Mesenchymal stem cell (in vitro differentiated cells and primary cell): ENCODE measurements around the gene ACAP3.

Experiments used
- DNase-seq: peaks from one replicate; pipeline ENCODE4 v3.0.0-alpha.2; 2013
- H2AFZ ChIP-seq: one replicate; pipeline ENCODE4 v1.6.1; 2013; ENCODE audit warnings: low read depth, mild to moderate bottlenecking, control low read depth, inconsistent platforms, low read length, moderate library complexity
- H2AK5ac ChIP-seq: 2 replicates; pipeline ENCODE4 v1.6.1; 2013; ENCODE audit warnings: low read length, moderate library complexity, mild to moderate bottlenecking, inconsistent platforms; ENCODE audit not compliant: severe bottlenecking
- H2BK120ac ChIP-seq: one replicate; pipeline ENCODE4 v1.6.1; 2013; ENCODE audit warnings: low read depth, mild to moderate bottlenecking, inconsistent platforms, low read length, moderate library complexity
- H2BK12ac ChIP-seq, 2 experiments: one replicate each; pipeline ENCODE4 v1.6.1; 2013; ENCODE audit warnings: inconsistent platforms in 2 of 2, low read length in 2 of 2, mild to moderate bottlenecking in 2 of 2, moderate library complexity in 2 of 2, control low read depth in 1 of 2
- H2BK15ac ChIP-seq: one replicate; pipeline ENCODE4 v1.6.1; 2013; ENCODE audit warnings: mild to moderate bottlenecking, low read depth, inconsistent platforms; ENCODE audit not compliant: poor library complexity, severe bottlenecking
- H2BK5ac ChIP-seq: 2 replicates; pipeline ENCODE4 v1.6.1; 2013; ENCODE audit warnings: low read depth, mild to moderate bottlenecking, low read length, control low read depth, inconsistent platforms; ENCODE audit not compliant: poor library complexity, severe bottlenecking
- H3K14ac ChIP-seq, 2 experiments: one replicate each; pipeline ENCODE4 v1.6.1; 2013; ENCODE audit warnings: inconsistent platforms in 2 of 2, low read length in 2 of 2, control low read depth in 1 of 2, mild to moderate bottlenecking in 1 of 2, moderate library complexity in 1 of 2
- H3K18ac ChIP-seq, 2 experiments: one replicate each; pipeline ENCODE4 v1.6.1; 2013; ENCODE audit warnings: inconsistent platforms in 2 of 2, low read length in 2 of 2, control low read depth in 1 of 2, low read depth in 1 of 2, mild to moderate bottlenecking in 1 of 2
- H3K23ac ChIP-seq, 2 experiments: one replicate each; pipeline ENCODE4 v1.6.1; 2013; ENCODE audit warnings: inconsistent platforms in 2 of 2, low read length in 2 of 2, mild to moderate bottlenecking in 2 of 2, moderate library complexity in 2 of 2, control low read depth in 1 of 2
- H3K27ac ChIP-seq: 2 replicates; pipeline ENCODE4 v1.5.1; 2013; ENCODE audit warnings: mild to moderate bottlenecking, moderate library complexity, low read length, control low read depth, inconsistent platforms; ENCODE audit not compliant: poor library complexity, severe bottlenecking
- H3K27me3 ChIP-seq, 2 experiments: 2 replicates each; pipeline versions ENCODE4 v1.6.1 to v1.7.0; 2013; ENCODE audit warnings: low read length in 2 of 2, mild to moderate bottlenecking in 2 of 2, moderate library complexity in 2 of 2, control low read depth in 1 of 2, inconsistent platforms in 1 of 2; ENCODE audit not compliant: control insufficient read depth in 1 of 2, insufficient read depth in 1 of 2
- H3K36me3 ChIP-seq, 2 experiments: 2 replicates each; pipeline versions ENCODE4 v1.6.1 to v1.7.0; 2013; ENCODE audit warnings: low read length in 2 of 2, control low read depth in 1 of 2, inconsistent platforms in 1 of 2, low read depth in 1 of 2, mild to moderate bottlenecking in 1 of 2; ENCODE audit not compliant: insufficient read depth in 2 of 2, control insufficient read depth in 1 of 2
- H3K4ac ChIP-seq, 2 experiments: one replicate each; pipeline ENCODE4 v1.6.1; 2013; ENCODE audit warnings: inconsistent platforms in 2 of 2, low read length in 2 of 2, mild to moderate bottlenecking in 2 of 2, moderate library complexity in 2 of 2, control low read depth in 1 of 2, low read depth in 1 of 2
- H3K4me1 ChIP-seq: 2 replicates; pipeline ENCODE4 v1.6.1; 2013; ENCODE audit warnings: low read depth, low read length, control low read depth; ENCODE audit not compliant: control insufficient read depth, insufficient read depth
- H3K4me2 ChIP-seq: 2 replicates; pipeline ENCODE4 v1.6.1; 2013; ENCODE audit warnings: low read length, mild to moderate bottlenecking, inconsistent platforms; ENCODE audit not compliant: poor library complexity, severe bottlenecking
- H3K4me3 ChIP-seq, 2 experiments: 2 replicates each; pipeline versions ENCODE4 v1.5.1 to v1.7.0; 2013; ENCODE audit warnings: low read length in 2 of 2, mild to moderate bottlenecking in 2 of 2, control low read depth in 1 of 2, low read depth in 1 of 2; ENCODE audit not compliant: insufficient read depth in 1 of 2
- H3K79me1 ChIP-seq: replicated peaks from 2 replicates; pipeline ENCODE4 v1.6.1; 2013; ENCODE audit warnings: mild to moderate bottlenecking, control low read depth, low read length, inconsistent platforms; ENCODE audit not compliant: poor library complexity, severe bottlenecking
- H3K9ac ChIP-seq: 2 replicates; pipeline ENCODE4 v1.7.0; 2013; ENCODE audit warnings: mild to moderate bottlenecking, low read length, moderate library complexity
- H3K9me3 ChIP-seq: 2 replicates; pipeline ENCODE4 v1.7.0; 2013; ENCODE audit warnings: mild to moderate bottlenecking, low read length; ENCODE audit not compliant: control insufficient read depth
- H4K8ac ChIP-seq: one replicate; pipeline ENCODE4 v1.6.1; 2013; ENCODE audit warnings: inconsistent platforms, mild to moderate bottlenecking, low read length, moderate library complexity
- H4K91ac ChIP-seq: one replicate; pipeline ENCODE4 v1.6.1; 2013; ENCODE audit warnings: mild to moderate bottlenecking, low read length, inconsistent platforms
- WGBS: methylation state at CpG from one replicate; pipeline ENCODE4 v1.1.7; 2013; ENCODE audit warnings: mixed read lengths; 5-methylcytosine and 5-hydroxymethylcytosine counted together

The ACAP3 gene

GRCh38 chr1:1309251-1310108 is 1.8 kb upstream of the ACAP3 start:
- Histone ChIP-seq H3K9ac (peak overlapping the region; percentile 88), H3K4me1 (peaks cover 43% of the 10 kb centered on the region), H3K4ac (peak overlapping the region in 1 of 2 experiments; percentile 93), H3K36me3 (peaks cover 41 to 57% of the 10 kb centered on the region in 2 experiments), H3K14ac (peak overlapping the region in 1 of 2 experiments; percentile 90), H2BK120ac (no peak overlapping the region), H2BK12ac (peak overlapping the region in 1 of 2 experiments; percentile 42), H3K23ac (peak overlapping the region; percentile 53 to 59), H3K4me2 (peak overlapping the region; percentile 84), H3K27ac (no peak overlapping the region), H2BK15ac (peak overlapping the region; percentile 57), H3K9me3 (no peaks in the 10 kb centered on the region), H2BK5ac (no peak overlapping the region), H4K8ac (no peak overlapping the region), H2AK5ac (no peak overlapping the region), H3K4me3 (peak overlapping the region; percentile 83 to 84), H3K27me3 (no peaks in the 10 kb centered on the region), H2AFZ (no peak overlapping the region), H4K91ac (peak overlapping the region; percentile 72), H3K79me1 (peaks cover 25% of the 10 kb centered on the region), H3K18ac (peak overlapping the region; percentile 23 to 81)
- 33% methylated on average over 57 of the region's 57 CpGs for WGBS
- no peak for DNase-seq

GRCh38 chr1:1308756-1309250 is 1.1 kb upstream of the ACAP3 start:
- DNase-seq = no peak
- Histone ChIP-seq H4K8ac (no peak overlapping the region), H3K36me3 (peaks cover 34 to 53% of the 10 kb centered on the region in 2 experiments), H2BK120ac (peak overlapping the region; percentile 36), H3K27ac (no peak overlapping the region), H3K4me1 (peaks cover 49% of the 10 kb centered on the region), H3K14ac (peak overlapping the region in 1 of 2 experiments; percentile 90), H3K27me3 (no peaks in the 10 kb centered on the region), H2BK15ac (peak overlapping the region; percentile 57), H4K91ac (peak overlapping the region; percentile 40), H3K9me3 (no peaks in the 10 kb centered on the region), H3K18ac (peak overlapping the region; percentile 37 to 81), H3K79me1 (peaks cover 23% of the 10 kb centered on the region), H2BK12ac (peak overlapping the region in 1 of 2 experiments; percentile 21), H2BK5ac (no peak overlapping the region), H3K9ac (peak overlapping the region; percentile 88), H3K4me3 (peak overlapping the region; percentile 83 to 84), H3K23ac (peak overlapping the region; percentile 53 to 59), H2AFZ (peak overlapping the region; percentile 18), H3K4me2 (peak overlapping the region; percentile 84), H2AK5ac (no peak overlapping the region), H3K4ac (peak overlapping the region; percentile 49 to 93)
- under 1% methylated on average over 38 of the region's 66 CpGs for WGBS

- Histone ChIP-seq H2AK5ac (no peak overlapping the region), H3K27me3 (no peaks in the 10 kb centered on the region), H2BK12ac (peak overlapping the region in 1 of 2 experiments; percentile 42), H2BK120ac (peak overlapping the region; percentile 62), H3K23ac (peak overlapping the region; percentile 73 to 84), H2BK5ac (no peak overlapping the region), H3K4me3 (peak overlapping the region; percentile 82 to 89), H3K9me3 (no peaks in the 10 kb centered on the region), H3K79me1 (peaks cover 16% of the 10 kb centered on the region), H3K27ac (peak overlapping the region; percentile 26), H3K18ac (peak overlapping the region; percentile 68 to 70), H3K14ac (peak overlapping the region in 1 of 2 experiments; percentile 93), H3K9ac (peak overlapping the region; percentile 82), H3K36me3 (peaks cover 20 to 53% of the 10 kb centered on the region in 2 experiments), H3K4me2 (peak overlapping the region; percentile 77), H3K4ac (peak overlapping the region; percentile 54 to 79), H2AFZ (no peak overlapping the region), H3K4me1 (peaks cover 60% of the 10 kb centered on the region), H4K91ac (peak overlapping the region; percentile 71), H2BK15ac (peak overlapping the region; percentile 23), H4K8ac (no peak overlapping the region)
- 1% methylated on average over 61 of the region's 83 CpGs for WGBS
- peak; percentile 53 for DNase-seq
These were observed 338 bp downstream of the ACAP3 start for GRCh38 chr1:1307261-1307922.
